Stimulated activated CD8-positive, alpha-beta memory T cell treated with anti-CD3 and anti-CD28 coated beads, Interleukin-12 subunit alpha, Interleukin-12 subunit beta, amount 100 ng/mL, for 1 hour (primary cell): ENCODE data around the gene NRXN3.
"Not testable (repeated sequence)": the region's sequence is repeated elsewhere in the genome, so short reads cannot be mapped to it uniquely, and the experiment has no call there.

Source experiments
- DNase-seq: peaks from one replicate; pipeline ENCODE4 v3.0.0-alpha.2; 2020; ENCODE audit warnings: low read depth

Gene NRXN3

DNA sequence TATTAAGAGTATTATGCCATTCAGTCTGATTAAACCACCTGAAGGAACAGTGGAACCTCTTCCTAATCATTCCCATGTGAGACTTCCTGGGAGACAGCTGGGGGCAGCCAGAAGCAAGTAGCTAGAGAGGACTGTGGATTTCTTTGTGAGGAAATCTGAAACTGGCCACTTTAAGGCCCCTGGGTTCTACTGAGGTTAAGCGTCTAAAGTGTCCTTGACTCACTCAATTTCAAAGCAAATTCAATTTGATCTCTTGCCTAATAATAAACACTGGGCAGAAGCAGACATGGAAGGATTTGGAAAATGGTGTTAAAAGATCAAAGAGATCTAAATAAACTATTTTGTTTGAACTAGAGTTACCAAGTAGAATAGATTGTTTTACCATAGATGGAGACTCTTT is 909.9 kb downstream of the NRXN3 start:
- DNase-seq: no peak

DNA sequence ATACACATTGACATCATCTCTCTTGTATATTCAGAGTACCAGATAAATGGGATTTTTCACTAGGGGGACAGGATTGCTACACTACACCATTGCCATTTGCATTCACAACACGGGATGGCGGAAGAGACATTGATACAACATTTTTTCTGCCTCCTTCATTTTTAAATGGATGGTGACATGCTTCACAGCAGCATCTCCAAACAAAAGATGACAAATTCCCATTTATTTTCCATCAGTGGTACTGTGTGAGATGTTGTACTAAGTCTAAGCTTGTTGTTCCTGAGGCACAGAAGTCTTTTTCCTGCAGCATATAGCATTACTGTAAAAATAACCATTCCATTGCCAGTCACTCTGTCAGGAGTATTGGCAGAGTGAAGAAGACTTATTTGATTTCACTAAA is 912.7 kb downstream of the NRXN3 start:
- DNase-seq: no peak

DNA sequence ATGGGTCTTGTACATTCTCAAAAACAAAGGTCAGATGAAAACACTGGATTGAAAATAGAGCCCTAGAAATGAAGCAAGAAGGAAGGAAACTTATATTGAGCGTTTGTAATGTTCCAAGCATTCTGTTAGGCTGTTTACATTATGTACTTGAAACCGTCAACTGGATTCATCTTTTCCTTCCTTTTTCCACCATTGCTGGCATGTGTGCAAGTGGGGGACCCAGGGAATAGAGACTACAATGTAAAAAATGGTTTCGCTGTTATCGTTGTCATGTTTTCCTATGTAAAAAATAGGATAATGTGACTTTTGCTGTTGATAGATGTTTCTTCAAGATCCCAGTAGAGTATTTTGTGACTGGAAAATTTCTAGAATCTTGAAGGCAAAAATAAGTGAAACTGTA is 913.2 kb downstream of the NRXN3 start:
- DNase-seq: no peak

DNA sequence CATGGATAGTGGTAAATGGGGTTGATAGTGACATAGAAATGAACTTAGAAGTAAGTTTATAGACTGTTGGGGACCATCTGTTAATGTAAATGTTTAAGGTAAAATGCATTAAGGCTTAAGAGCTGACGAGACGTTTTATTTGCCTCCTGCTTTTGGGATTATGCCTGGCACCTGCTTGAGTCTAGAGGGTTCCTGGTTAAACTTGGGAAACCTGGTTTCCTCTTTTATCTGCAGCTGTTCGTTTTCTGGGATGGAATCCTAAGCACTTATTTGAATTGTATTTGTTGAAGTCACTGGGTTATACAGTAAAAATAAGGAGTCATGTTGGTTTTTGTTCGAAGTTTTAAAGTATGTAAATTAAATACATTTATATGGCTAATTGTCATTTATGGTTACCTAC is 914.7 kb downstream of the NRXN3 start:
- no peak for DNase-seq

DNA sequence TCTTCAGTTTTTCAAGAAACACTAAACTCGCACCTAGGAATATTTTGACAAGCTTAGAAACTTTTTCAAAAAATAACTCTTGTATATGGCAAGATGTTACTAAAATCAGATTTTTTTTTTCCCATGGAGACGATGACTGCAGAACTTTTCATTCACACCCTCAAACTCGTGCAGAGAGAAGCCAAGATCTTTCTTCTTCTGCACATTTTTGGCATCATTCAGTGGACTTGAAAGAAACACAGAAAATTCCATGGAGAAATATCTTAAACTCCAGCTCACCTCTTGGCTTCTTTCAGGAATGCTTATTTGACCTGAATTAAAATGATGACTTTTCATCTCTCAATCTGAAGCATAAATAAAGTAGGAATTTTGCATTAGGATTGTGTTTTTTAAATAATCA is 919.4 kb downstream of the NRXN3 start:
- no peak for DNase-seq

DNA sequence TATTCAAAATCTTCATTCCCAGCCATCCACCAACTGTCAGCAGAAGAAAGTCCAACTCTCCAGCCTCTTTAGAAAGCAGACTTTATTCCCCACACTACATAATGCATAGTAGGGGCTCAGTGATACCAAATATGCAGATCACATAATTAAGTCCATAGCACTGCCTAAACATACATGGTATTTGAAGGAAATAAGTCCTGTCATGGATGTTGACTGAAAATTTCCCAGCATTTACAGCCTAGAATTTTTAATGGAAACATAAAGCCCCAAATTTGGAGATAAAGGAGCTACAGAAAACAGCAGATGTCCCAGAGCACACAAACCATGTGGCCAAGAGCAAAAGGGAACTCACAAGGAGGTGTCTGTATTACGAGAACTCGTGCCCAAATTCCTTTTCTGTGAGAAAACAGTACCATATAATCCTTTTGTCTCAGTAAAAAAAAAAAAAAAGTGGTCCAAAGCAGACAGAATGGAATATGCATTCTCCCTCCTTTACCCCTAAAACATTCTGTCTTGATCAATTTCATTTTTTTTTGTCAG is 920.5 kb downstream of the NRXN3 start:
- DNase-seq: no peak

DNA sequence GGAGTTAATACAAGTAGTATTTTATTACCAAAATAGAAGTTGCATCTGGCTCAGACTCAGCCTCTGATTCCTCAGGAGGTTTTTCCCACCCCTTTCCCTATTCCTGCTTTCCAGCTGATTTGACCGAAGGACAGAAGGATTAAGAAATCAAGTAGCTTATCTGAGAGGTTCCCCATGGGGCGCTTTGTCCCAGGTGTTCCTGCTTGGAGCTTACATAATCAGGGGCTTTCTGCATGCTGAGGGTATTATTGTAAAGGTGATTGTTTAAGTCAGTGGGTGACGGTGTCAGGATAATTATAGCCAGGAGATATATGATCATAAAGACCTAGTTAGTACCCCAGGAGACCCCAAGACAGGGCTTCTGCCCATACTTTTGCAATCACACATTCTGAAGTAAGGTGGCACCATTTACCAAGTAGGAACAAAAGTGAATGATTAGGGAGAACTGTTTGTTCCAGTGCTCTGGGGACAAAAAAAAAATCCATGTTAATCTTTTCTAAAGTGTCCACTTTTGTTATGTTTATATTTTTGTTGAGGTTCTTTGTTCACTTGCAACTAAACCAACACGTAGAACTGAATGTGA is 921.3 kb downstream of the NRXN3 start:
- no peak for DNase-seq

DNA sequence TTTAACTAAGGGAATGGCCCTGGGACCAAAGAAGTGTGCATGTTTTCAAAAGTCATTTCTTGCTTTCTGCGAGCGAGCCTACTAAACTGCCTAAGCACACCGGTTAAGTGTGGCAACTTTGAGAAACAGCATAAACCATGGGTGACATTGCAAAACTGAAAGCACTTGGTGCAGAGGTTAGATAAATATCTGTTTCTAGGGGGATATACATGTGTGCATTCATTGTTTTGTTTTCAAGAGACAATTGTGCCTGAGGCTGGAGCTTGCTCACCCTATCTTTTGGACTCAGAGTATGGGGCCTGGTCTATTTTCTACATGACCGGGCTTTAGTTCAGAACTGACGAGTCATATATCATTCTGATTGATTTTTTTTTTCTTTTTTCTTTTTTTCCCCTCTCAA is 923.4 kb downstream of the NRXN3 start:
- DNase-seq: no peak

DNA sequence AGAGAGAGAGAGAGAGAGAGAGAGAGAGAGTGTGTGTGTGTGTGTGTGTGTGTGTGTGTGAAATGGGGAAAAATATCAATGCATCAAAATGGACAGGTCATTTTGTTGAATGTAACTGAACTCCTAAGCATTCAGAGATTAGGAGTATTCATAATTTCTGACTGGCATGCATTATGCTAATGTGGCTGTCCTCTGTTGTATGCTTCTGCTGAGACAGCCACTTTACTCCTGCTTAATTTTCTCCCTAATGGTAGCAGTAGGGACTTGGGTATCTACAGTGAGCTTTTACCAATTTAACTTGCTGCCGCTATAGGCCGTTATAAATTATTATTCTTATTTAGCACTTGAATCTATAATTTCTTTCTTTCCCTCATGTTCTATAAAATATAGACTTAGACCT is 924.8 kb downstream of the NRXN3 start:
- DNase-seq: no peak

DNA sequence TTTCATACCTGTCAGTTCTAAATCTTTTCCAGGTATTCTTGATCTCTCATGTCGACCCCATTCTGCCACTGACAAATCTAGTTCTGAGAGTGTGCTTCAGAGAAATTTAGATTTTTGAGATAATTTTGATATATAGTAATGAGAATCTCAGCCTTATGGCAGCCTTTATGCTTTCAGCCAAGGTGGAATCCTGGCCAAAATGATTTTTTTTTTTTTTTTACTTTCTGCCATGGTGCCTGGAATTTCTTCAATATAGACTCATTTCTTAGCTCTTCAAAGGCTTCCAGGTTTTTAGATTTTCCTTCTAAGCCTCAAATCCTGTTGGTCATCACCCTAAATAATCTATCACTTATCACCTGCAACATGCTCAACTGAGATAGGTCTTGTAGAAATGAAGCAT is 926.6 kb downstream of the NRXN3 start:
- no peak for DNase-seq

DNA sequence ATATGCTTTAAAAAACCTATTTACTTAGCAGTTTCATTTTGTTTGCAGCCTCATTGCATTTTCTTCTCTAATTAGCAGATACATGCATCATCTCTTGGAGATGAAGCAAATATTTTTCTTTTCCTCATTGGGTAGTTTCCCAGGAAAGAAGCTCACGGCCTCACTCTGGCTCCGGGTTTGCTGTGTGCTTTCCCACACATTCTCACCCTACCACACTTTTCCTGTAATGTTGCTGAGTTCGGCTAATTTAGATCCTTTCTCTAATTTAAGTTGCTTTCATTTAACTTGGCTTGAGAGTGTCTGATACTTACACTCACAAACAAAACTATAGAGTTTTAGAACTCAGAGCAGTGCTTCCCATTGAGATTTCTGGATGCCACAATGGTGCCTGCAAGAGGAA is 928.2 kb downstream of the NRXN3 start:
- DNase-seq: no peak

DNA sequence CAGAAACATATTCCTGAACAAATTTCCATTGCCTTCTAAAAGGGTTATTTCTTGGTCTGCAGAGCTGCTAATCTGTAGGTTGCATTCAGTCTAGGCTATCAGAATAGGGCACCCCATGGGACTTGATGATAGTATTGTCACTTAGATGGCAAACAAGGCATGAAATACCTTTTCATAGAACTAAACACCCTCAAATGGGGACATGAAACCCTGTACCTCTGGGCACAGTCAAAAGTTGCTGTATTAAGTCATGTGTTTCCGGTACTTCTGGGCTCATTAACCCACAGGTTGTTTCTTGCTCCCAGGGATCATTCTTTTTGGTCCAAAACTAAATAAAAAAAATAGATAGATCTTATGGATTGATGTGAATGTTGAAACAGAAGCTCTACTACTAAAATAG is 930.4 kb downstream of the NRXN3 start:
- DNase-seq: no peak

DNA sequence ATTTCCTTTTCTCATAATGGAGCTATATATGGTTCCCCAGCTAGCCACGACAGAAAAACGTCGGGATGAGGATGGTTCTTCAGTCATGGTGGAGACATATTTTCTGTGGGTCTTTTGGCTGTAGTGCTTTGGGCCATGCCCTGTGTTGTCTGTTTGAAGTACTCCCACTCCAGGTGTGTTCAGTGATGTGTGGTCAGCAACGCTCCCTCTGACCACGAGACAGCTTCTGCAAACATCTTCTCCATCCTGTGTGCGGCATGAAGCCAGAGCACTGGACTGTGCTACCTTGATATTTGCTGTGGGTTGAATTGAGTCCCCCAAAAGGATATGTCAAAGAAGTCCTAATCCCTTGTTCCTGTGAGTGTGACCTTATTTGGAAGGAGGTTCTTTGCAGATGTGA is 931.2 kb downstream of the NRXN3 start:
- no peak for DNase-seq

DNA sequence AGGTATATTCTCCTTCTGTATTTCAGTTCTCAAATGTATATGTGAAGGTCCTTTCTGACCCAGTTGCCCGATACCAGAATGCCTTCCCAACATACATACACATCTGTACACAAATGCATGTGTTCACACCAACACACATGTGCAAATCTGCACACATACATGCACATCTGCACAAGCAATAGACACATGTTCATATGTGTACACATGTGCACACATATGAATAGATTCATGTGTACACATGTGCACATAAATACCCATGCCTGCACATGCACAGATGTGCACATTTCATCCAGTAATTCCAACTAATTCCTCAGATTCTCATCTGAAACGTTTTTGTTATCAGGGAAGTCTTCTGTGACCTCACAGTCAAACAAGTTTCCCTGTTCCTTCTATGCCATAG is 933.6 kb downstream of the NRXN3 start:
- DNase-seq: no peak

DNA sequence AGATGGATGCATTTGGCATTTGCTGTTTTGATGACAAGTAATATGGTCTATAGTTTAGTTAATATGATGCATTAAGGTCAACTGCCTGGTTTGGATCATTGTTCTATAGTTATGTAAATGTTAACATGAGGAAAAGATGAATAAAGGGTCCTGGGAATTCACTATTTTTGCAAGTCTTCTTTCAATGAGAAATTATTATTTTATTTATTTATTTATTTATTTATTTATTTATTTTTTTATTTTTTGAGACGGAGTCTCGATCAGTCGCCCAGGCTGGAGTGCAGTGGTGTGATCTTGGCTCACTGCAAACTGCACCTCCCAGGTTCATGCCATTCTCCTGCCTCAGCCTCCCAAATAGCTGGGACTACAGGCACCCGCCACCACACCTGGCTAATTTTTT is 940.4 kb downstream of the NRXN3 start:
- DNase-seq: not testable (repeated sequence)

DNA sequence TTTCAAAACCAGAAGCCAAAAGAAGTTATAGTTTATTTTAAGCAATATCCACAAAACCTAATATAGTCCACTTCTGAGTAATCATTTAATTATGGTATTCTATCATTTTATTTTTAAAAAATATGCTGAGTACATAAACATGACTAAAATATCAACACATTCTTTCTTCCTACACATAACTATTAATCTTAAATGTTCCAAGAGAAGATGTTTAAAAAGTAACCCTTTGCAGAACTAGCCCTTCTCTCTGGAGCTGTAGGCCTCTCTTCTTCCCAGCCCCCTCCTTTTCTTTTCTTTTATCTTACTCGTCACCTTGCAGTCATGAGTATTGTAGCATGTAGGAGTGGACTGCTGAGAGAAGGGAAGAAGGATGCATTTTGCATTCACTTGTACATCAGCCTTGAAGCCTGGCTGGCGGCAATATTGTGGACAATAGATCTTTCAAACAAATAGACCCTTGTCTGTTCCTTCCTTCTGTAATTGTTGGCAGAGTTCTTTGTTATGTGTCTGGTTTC is 941.9 kb downstream of the NRXN3 start:
- no peak for DNase-seq

DNA sequence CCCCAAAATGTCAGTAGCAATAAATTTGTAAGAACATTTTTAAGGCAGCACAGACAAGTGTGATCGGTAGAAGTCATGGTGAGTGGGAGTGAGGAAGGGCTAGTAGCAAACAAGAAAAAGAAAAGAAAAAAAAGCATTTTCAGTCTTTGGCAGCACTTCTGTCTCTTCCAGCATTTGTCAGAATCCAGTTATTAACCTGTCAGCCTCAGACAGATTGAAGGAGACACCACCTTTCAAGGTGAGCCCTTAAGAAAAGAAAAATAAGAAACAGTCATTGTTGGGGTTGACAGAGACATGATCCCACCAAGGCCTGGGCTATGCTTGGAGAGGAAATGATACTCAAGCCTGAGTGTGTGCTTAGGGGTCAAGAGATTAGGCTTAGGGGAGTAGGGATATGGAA is 947.4 kb downstream of the NRXN3 start:
- no peak for DNase-seq

DNA sequence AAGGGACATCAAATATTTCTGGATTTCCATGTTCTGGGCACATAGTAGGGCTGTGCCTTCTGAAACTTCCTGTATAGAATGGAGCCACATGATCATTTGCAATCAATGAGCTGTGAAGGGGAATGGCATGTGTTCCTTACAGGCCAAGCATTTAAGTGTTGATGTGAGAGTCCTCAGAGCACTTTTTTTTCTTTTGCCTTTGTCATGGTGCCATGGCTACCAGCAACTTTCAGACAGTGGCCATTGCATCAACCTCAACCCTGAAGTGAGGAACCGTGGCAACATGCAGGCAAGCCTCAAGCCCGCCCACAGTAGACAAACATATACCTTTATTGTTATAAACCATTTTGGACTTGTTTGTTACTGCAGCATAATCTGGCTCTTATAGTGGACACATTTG is 948.1 kb downstream of the NRXN3 start:
- no peak for DNase-seq

DNA sequence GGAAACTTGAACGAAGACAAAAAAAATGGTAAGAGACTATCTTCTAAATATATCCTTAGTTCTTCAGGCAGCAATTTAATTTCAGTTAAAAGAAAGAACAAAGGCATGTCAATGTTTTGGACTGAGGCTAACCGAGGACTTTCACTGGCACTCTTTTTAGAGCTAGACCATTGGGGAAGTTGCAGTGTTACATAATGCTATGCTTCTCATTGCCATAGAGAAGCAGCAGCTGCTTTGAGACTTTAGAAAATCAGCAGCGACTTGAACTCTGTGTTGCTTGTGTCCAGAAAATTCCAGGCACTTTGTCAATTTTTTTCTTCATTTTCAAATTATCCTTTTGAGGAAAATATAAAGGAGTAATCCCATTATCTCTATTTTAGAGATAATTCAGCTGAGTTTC is 964.2 kb downstream of the NRXN3 start:
- no peak for DNase-seq

DNA sequence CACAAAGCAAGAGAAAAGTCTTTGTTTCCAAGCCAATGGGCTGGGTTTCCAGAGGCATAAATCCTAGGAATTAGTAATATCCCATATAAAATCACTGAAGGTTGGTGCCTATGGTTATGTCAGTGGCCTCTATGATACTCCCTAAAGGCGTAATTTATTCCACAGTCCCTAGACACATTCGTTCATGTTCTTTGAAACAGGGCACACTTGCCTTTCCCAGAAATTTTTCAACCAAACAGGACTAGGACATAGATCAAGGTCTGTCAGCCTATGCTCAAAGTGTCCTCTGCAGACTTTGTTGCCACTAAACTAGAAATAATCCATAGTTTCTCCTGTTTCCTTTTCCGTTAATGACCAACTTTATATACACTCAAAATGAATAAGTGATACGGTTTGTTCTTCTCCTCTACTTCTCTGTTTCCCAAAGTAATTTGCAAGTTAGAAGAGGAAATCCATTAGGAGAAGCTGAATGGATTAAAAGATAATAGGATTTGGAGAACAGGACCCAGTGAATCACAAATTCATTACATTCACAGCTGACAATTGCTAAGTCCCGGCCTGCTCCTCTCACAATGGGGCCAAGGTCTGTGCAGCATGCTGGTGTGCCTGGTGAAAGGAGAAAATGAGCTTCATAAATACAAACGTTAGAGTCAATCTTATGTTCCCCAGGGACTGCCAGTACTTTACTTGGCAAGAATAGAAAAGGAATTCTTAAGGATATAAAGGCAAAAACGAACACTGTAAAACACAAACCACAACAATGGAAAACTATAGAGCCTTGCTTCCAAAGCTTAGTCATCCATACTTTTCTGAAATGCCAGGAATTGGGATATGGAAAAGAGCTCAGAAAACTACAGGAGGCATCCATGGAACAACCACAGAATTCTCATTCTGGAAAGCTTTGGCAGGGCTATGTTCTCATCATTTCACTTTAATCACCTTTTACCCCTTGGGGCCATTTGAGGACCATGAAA is 966.2 kb downstream of the NRXN3 start:
- no peak for DNase-seq

DNA sequence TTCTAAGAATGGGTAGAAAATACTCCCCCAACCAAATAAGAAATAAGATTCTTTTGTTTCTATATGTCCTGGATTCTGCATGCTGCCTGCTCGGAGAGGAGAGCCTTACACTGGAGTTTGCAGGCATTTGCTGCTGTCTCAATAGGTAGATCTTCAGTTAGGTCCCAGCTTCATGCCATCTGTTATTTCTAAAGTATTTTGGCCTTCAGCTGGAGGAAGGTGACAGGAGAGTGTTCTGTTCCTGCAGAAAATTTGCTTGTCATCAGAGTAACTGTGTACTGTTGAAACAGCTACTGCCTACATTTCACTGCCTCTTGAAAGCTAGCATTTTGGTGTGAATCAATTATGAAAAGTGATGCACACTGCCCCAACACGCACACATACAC is 966.9 kb downstream of the NRXN3 start:
- no peak for DNase-seq

DNA sequence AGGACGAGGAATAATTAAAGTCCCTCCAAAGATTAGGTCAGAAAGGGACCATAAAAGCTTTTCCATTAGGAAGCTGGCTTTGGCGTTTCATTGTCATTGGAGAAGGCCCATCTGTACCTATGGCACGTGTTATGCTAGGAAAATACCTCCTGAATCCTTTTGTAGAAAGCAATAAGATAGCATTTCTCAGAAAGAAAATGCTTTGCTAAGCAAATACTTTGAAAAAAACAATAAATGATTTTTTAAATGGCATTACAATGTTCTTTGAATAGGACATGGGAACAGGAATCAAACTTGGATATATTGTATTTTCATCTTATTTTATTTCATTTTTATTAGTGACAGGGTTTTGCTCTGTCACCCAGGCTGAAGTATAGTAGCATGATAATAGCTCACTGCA is 967.7 kb downstream of the NRXN3 start:
- DNase-seq: no peak

DNA sequence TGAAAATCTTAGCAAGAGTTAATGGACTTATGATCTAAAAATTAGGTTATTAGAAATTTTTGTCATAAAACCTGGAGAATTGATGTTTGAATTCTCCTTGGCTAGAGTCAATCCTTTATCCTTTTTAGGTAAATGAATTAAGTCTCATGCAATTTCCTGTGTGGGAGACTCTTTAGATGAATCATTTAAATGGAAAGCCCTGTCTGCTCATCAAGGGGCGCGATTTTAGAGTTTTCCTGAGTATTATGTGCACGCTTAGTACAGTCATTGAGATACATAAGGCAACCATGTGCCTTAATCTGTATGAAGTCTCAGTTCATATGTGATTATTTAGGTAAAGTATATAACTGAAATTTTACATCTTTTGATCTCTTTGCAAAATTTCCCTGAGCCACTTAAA is 974.7 kb downstream of the NRXN3 start:
- DNase-seq: no peak
